Tibial nerve (tissue), 4 donors: ENCODE results near the gene SPRR1A. TPM values are rescaled to one million over a fixed set of nuclear protein-coding genes. Genes with fewer than 3 reads are reported as not detected.
"Not testable (repeated sequence)": the region's sequence is repeated elsewhere in the genome, so short reads cannot be mapped to it uniquely, and the experiment has no call there.

Experiments
- DNase-seq, 2 donors: peaks; one replicate each; pipeline ENCODE4 v3.0.0-alpha.2; 2019; ENCODE audit warnings: low spot score in 2 of 2
- H3K27ac ChIP-seq, 4 donors: fragments of 200-600 bp; sonication (generic) in 3 of 4; one replicate each; pipeline ENCODE4 v1.5.1; 2017 to 2019; ENCODE audit warnings: mild to moderate bottlenecking in 1 of 4
- H3K27me3 ChIP-seq, 2 donors: fragments of 200-600 bp; sonication (generic) in 1 of 2; one replicate each; pipeline versions ENCODE4 v1.5.1 to v1.6.0; 2017 to 2019
- H3K36me3 ChIP-seq, 3 donors: fragments of 200-600 bp; sonication (generic); one replicate each; pipeline ENCODE4 v1.5.1; 2018 to 2019
- H3K4me1 ChIP-seq, 4 donors: fragments of 200-600 bp; sonication (generic) in 3 of 4; one replicate each; pipeline ENCODE4 v1.5.1; 2017 to 2019
- H3K4me3 ChIP-seq, 4 donors: fragments of 200-600 bp; sonication (generic) in 3 of 4; one replicate each; pipeline ENCODE4 v1.5.1; 2017 to 2019; ENCODE audit warnings: mild to moderate bottlenecking in 1 of 4, moderate library complexity in 1 of 4
- H3K9me3 ChIP-seq, 4 donors: fragments of 200-600 bp; sonication (generic) in 3 of 4; one replicate each; pipeline ENCODE4 v1.5.1; 2017 to 2019
- CTCF ChIP-seq, 5 experiments: fragments of 200-600 bp in 3 of 5; fragments of 450-650 bp in 2 of 5; sonication (generic) in 3 of 5; IDR thresholded peaks; one replicate each; pipeline ENCODE4 v1.5.1; 2016 to 2019; ENCODE audit warnings: antibody characterized with exemption in 5 of 5, mild to moderate bottlenecking in 3 of 5, moderate library complexity in 2 of 5
- EP300 ChIP-seq, 2 donors: sonication (generic); formaldehyde crosslinking; IDR thresholded peaks; one replicate each; pipeline ENCODE4 v1.6.1; 2017; ENCODE audit warnings: antibody characterized with exemption in 2 of 2, mild to moderate bottlenecking in 1 of 2
- POLR2A ChIP-seq, 2 donors: fragments of 450-650 bp; IDR thresholded peaks; one replicate each; pipeline ENCODE4 v1.6.1; 2017; ENCODE audit warnings: antibody characterized with exemption in 2 of 2, mild to moderate bottlenecking in 2 of 2, moderate library complexity in 2 of 2
- WGBS, 2 donors: methylation state at CpG; one replicate each; pipeline ENCODE4 v1.1.5; 2018; 5-methylcytosine and 5-hydroxymethylcytosine counted together
- total RNA-seq, 4 donors: library from RNA; depleted of rRNA; stranded (reverse); fragments of >200 nt; gene quantifications; one replicate each; pipeline ENCODE4 v1.1.0, GENCODE V29; 2016

Gene SPRR1A
- total RNA-seq, 4 donors from 2014 or later, result not detected

DNA sequence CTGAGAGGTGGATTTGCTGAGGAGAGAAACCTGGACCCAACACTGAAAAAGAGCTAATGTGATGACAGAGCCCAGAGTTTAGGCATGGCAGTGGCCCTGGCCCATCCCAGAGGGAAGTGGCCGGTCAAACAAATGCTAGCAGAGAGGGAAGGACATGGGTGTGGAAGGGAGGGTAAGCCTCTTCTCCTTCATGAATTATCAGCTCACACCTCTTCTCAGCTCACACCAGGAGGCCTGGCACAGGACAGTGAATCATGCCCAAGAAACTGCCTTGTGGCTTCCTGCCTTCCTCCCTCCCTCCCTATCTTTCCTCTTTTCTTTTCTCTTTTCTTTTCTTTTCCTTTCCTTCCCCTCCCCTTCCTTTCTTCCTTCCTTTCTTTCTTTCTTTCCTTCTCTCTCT lies 16.4 kb downstream of the SPRR1A start:
- Histone ChIP-seq H3K9me3 (peaks cover 0 to 7% (median 0%) of the 10 kb centered on the region in 4 donors), H3K4me3 (no peak overlapping the region), H3K27me3 (no peaks in the 10 kb centered on the region), H3K4me1 (no peaks in the 10 kb centered on the region), H3K36me3 (no peaks in the 10 kb centered on the region), H3K27ac (no peak overlapping the region)
- 83 to 94% methylated on average over 1 of the region's 1 CpG for WGBS, 2 donors
- TF ChIP-seq CTCF (IDR thresholded peaks at IDR 0.05) (no peak), POLR2A (IDR thresholded peaks at IDR 0.05) (no peak), EP300 (IDR thresholded peaks at IDR 0.05) (no peak)
- no peak for DNase-seq

DNA sequence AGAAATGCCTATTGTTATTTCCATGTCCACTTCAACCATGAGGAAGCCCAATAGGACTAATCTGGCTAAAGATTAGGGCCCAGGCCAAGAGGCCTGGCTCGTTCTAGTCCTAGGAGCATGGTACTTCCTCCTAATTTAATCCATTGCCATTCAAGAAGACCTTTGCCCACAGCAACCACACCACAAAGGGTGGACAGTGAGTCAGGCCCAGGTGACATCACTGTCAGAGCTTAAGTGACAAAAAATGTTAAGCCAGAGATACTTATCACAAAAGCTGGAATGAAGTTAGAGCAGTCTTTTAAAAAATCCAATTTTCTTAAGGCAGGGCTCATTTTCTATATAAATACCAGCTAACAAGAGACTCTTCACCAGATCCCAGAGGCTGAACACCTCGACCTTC lies 17.5 kb downstream of the SPRR1A start, which contains the start of gene SPRR3:
Gene SPRR3, plus strand, starts transcription at position 368 of the 400 bp plus-strand sequence. CDS start 1,272 bp downstream, outside the sequence.
- TF ChIP-seq CTCF (IDR thresholded peaks at IDR 0.05) (no peak), EP300 (IDR thresholded peaks at IDR 0.05) (no peak), POLR2A (IDR thresholded peaks at IDR 0.05) (no peak)
- no peak within 1 kb of the TSS for H3K27ac ChIP-seq
- H3K9me3 ChIP-seq, result no peaks in the 10 kb centered on the region
- no peaks in the 10 kb centered on the region for H3K4me1 ChIP-seq
- 49 to 64% methylated on average over 2 of the region's 2 CpGs for WGBS, 2 donors
- no peaks in the 10 kb centered on the region for H3K27me3 ChIP-seq
- no peaks in the 10 kb centered on the region for H3K36me3 ChIP-seq
- no peak within 1 kb of the TSS for H3K4me3 ChIP-seq
- no peak for DNase-seq

DNA sequence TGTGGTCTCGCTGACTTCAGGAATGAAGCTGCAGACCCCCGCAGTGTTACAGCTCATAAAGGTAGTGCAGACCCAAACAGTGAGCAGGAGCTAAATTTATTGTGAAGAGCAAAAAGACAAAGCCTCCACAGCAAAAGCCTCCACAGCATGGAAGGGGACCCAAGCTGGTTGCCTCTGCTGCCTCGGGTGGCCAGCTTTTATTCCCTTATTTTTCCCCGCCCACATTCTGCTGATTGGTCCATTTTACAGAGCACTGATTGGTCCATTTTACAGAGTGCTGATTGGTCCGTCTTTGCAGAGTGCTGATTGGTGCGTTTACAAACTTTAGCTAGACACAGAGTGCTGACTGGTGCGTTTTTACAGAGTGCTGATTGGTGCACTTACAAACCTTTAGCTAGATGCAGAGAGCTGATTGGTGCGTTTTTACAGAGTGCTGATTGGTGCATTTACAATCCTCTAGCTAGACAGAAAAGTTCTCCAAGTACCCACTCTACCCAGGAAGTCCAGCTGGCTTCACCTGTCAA lies 27.4 kb downstream of the SPRR1A start:
- H3K27ac ChIP-seq, H3K9me3 ChIP-seq, DNase-seq, H3K27me3 ChIP-seq, H3K4me3 ChIP-seq, H3K4me1 ChIP-seq, H3K36me3 ChIP-seq: not testable (repeated sequence)
- 76 to 82% methylated on average over 8 of the region's 8 CpGs for WGBS, 2 donors

- WGBS, 2 donors, result 46 to 54% methylated on average over 2 of the region's 2 CpGs
- not testable (repeated sequence) for DNase-seq, H3K9me3 ChIP-seq, H3K36me3 ChIP-seq, H3K27ac ChIP-seq, H3K27me3 ChIP-seq, H3K4me1 ChIP-seq, H3K4me3 ChIP-seq
Measured at GRCh38 chr1:153021829-153022228, 37.9 kb downstream of the SPRR1A start.

- H3K27me3 ChIP-seq, H3K36me3 ChIP-seq, H3K9me3 ChIP-seq, H3K4me1 ChIP-seq, DNase-seq, H3K27ac ChIP-seq, H3K4me3 ChIP-seq: not testable (repeated sequence)
- 54 to 63% methylated on average over 9 of the region's 9 CpGs for WGBS, 2 donors
Measured at GRCh38 chr1:153022340-153022739, 38.5 kb downstream of the SPRR1A start.

GRCh38 chr1:153023109-153023508 lies 39.2 kb downstream of the SPRR1A start:
- Histone ChIP-seq H3K4me3 (no peak overlapping the region), H3K27me3 (no peaks in the 10 kb centered on the region), H3K4me1 (no peaks in the 10 kb centered on the region), H3K36me3 (no peaks in the 10 kb centered on the region), H3K27ac (no peak overlapping the region), H3K9me3 (no peaks in the 10 kb centered on the region)
- TF ChIP-seq CTCF (IDR thresholded peaks at IDR 0.05) (no peak), EP300 (IDR thresholded peaks at IDR 0.05) (no peak), POLR2A (IDR thresholded peaks at IDR 0.05) (no peak)
- no peak for DNase-seq
- 85 to 87% methylated on average over 7 of the region's 7 CpGs for WGBS, 2 donors

GRCh38 chr1:153024413-153024812 lies 40.5 kb downstream of the SPRR1A start:
- DNase-seq, result no peak
- H3K4me3 ChIP-seq, result no peak overlapping the region
- H3K9me3 ChIP-seq, result no peaks in the 10 kb centered on the region
- H3K4me1 ChIP-seq, result no peaks in the 10 kb centered on the region
- no peaks in the 10 kb centered on the region for H3K36me3 ChIP-seq
- 74 to 88% methylated on average over 1 of the region's 1 CpG for WGBS, 2 donors
- TF ChIP-seq CTCF (IDR thresholded peaks at IDR 0.05) (no peak), EP300 (IDR thresholded peaks at IDR 0.05) (no peak), POLR2A (IDR thresholded peaks at IDR 0.05) (no peak)
- no peak overlapping the region for H3K27ac ChIP-seq
- H3K27me3 ChIP-seq, result no peaks in the 10 kb centered on the region
